Daoy (cell line): ENCODE results near the gene NANOS2. TPM values are rescaled to one million over a fixed set of nuclear protein-coding genes. Genes with fewer than 3 reads are reported as not detected.
"Not testable (repeated sequence)": the region's sequence is repeated elsewhere in the genome, so short reads cannot be mapped to it uniquely, and the experiment has no call there.

ENCODE experiments used
- DNase-seq: peaks from one replicate; pipeline ENCODE4 v3.0.0-alpha.2; 2015; ENCODE audit warnings: low read depth
- total RNA-seq: library from RNA; depleted of rRNA; stranded (reverse); fragments of >200 nt; shearing (Covaris generic); gene quantifications from 2 replicates; pipeline ENCODE4 v1.2.3, GENCODE V29; 2014

The NANOS2 gene
- total RNA-seq, 1 experiment from 2014 or later: not detected

DNA sequence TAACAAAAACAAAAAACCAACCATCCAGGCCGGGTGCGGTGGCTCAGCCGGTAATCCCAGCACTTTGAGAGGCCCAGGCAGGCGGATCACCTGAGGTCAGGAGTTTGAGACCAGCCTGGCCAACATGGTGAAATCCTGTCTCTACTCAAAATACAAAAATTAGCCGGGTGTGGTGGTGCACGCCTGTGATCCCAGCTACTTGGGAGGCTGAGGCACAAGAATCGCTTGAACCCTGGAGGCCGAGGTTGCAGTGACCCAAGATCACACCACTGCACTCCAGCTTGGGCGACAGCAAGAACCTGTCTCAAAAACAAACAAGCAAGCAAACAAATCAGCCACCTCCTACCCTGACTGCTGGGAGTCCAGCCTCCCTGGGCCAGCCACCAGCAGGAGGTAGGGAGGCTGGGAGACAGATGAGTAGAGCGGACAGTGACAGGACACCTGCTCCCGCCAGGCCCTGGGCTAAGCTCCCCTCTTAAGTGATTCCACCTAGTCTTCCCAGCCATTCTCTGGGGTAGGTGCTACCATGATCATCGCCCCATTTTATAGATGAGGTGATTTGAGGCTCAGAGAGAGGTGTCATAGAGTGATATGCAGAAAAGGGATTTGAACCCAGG is 18.5 kb downstream of the NANOS2 start:
- not testable (repeated sequence) for DNase-seq

DNA sequence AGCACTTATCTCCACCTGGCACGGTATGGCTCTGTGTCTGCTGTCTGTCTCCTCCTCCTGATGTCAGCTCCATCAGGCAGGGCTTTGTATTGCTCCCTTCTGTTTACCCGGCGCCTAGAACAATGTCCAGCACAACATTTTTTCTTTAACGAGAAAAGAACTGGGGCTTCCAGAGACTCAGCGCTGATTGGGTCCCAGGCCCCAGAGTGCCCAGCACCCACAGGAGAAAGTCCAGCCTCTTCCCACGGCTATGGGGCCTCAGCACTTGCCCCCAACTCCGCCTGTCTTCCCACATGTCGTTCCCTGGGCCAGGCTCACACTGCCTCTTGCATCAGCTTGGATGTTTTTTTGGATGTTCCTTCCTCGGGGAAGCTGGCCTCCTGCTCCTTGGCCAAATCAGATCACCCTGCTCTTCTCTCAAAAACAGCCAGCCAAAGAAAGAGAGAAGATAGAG is 19.0 kb downstream of the NANOS2 start:
- DNase-seq: no peak

DNA sequence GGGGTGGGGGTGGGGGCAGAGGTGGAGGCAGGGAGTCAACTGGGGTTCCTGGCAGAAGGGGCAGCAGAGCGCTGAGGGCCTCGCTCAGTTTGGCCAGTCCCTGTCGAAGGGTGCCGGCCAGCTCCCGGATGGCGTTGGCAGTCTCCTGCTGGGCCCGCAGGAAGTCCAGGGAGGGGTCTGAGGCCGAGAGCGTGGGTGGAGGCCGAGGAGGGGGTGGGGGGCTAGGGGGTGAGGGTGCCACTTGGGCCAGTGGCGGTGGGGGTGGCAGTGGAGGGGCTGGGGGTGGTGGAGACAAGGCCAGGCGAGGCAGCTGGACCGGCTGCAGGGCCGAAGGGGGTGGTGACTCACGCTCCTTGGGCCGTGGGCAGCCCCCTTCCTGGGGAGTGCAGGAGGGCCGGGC is 23.7 kb downstream of the NANOS2 start:
- no peak for DNase-seq

DNA sequence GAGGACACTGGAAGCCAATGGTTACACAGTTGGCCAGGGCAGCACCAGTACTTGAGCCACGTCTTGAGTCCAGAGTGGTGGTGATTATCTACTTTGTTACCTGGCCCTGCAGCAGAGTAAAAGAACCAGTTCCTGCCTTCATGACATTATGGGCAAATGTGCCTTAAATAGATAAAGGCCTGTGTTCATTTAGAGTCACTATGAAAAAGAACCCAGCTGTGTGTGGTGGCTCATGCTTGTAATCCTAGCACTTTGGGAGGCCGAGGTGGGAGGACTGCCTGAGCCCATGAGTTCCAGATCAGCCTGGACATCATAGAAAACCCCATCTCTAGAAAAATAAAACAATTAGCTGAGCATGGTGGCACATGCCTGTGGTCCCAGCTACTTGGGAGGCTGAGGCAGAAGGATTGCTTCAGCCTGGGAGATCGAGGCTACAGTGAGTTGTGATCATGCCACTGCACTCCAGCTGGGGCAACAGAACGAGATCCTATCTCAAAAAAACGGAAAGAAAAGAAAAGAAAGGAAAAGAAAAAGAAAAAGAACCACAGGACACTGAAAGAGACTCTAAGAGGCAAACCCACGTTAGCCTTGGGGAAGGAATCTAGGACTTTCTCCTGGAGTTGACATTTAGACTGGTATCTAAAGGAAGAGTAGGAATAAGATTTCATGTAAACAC is 25.2 kb downstream of the NANOS2 start:
- DNase-seq: no peak

DNA sequence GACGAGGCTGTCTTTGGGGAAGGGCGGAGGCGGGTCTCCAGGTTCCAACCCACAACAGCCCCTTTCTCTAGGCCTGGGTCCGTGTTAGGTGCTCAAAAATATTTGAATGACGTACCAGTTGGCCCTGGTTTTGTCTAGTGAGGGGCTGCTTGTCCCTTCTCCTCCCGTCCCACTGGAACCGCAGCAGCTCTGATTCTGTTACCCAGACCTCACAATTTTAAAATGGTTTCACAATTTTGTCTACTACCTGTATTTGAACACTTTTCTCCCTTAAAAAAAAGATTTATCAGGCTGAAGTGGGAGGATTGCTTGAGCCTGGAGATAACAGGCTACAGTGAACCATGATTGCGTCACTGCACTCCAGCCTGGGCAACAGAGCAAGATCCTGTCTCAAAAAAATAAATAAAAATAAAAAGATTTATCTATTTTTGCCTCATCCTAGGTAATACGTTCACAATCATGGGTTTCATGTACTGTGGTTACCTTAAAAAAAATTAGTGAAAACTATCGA is 27.3 kb downstream of the NANOS2 start:
- DNase-seq: no peak

DNA sequence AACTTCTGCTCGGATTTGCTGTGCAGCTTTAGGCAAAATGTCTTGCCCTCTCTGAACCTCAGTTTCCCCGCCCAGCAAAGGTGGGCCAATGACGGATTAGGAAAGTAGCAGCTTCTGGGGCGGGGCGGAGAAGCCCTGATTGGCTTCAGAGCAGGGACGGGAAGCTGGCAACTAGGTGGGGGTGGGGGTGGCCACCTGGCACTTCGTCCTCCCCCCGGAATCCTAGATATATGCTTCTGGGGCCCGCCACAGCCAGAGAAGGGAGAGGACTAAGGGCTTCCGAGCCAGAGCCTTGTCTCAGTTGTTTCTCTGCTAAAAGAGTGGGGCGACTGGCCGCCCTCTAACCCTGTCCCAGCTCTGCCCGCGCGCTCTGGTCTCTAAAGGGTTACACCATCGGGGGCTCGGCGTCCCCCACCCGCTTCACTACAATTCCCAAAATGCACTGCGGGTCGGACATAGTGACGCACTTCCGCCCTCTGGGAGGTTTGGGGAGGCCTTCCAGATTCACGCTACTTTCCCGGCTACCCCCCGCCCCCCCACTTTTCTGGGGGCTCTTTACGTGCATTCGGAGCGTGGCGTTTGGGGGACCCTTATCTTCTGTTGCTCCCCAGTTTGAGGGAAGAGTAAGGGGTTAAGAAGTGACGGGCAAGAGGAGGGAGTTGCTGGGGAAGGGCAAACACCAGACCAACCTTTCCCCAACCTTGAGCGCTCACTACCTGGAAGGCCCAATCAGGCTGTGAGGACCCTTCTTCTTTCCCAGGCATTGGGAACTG is 28.0 kb downstream of the NANOS2 start:
- peak; percentile 93 for DNase-seq

DNA sequence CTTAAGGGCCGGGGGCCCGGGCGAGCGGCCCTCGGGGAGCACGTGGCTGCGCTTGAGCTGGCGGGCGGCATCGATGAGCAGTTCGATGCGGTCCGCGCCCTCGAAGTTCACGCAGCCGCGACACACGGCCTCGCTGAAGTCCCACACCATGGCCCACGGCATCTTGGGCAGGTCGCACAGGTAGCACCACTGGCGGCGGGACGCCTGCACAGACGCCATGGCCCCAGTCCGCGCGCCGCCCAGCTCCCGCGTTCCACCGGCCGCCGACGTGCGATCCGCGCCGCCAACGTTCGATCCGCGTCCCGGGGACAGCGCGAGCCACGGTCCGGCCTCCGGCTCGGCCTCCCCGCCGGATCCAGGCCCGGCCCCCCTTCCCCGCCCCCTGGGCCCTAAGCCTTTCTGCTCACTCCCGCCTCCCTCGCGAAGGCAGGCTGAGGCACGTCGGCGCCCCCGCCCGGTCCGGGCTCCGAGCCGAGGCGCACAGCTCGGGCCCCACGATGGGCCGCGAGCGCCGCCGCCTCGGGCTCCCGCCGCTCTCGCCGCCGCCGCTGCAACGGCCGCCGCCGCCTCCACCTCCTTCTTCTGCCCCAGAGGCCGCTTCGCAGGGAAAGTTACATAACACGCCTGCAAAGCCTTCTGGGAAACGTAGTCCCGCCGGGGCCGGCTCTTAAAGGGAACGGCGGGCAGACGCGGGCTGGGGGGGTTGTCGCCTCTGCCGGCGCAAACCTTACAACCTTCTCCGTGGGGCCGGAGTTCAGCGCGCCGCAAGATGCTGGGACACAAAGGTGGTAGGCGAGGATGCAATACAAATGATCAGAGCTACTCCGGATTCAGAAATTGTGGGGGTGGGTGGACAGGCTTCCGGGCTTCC is 28.8 kb downstream of the NANOS2 start, which contains the start of gene IRF2BP1:
TSS of gene IRF2BP1 (minus strand) at position 586 of the 871 bp plus-strand sequence. CDS start at position 219, 367 bp downstream.
- peak; percentile 93 for DNase-seq

DNA sequence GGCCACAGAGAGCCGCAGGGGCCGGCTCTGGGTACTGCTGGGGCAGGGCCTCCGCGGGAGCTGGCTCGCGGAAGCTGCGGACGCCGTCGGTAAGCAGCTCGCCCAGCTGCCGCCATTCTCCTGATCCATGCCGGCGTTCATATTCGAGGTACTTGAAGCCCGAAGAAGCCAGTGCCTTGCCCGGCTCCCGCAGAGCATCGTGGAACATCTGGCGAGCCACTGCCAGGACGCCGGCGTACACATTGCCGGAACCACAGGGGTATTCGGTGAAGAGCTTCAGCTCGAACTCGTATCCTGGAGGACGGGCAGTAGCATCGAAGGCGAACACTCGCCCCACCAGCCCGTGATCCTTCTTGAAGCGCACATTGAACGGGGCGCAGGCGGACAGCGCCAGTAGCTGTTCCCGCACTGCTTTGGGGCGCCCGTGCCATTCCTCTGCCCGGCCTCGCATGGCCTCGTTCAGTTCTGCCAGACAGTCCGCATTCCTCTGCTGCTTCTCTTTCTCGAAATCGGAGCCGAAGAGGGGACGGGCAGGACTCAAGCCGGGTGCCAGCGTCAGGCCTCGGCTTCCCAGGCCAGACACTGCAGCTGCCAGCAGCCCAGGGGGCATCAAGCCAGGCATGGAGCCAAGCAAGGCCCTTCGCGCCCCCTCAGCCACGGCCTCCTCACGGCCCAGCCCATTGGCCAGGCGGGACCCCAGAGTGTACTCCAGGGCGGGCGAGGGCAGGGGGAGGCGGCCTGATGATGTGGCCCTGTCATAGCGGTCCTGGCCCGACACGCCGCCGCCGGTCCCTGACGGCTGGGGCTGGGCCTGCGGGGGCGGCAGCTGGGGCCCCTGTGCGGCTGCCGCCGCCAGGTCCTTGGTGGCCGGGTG is 29.7 kb downstream of the NANOS2 start:
- DNase-seq: peak; percentile 38

DNA sequence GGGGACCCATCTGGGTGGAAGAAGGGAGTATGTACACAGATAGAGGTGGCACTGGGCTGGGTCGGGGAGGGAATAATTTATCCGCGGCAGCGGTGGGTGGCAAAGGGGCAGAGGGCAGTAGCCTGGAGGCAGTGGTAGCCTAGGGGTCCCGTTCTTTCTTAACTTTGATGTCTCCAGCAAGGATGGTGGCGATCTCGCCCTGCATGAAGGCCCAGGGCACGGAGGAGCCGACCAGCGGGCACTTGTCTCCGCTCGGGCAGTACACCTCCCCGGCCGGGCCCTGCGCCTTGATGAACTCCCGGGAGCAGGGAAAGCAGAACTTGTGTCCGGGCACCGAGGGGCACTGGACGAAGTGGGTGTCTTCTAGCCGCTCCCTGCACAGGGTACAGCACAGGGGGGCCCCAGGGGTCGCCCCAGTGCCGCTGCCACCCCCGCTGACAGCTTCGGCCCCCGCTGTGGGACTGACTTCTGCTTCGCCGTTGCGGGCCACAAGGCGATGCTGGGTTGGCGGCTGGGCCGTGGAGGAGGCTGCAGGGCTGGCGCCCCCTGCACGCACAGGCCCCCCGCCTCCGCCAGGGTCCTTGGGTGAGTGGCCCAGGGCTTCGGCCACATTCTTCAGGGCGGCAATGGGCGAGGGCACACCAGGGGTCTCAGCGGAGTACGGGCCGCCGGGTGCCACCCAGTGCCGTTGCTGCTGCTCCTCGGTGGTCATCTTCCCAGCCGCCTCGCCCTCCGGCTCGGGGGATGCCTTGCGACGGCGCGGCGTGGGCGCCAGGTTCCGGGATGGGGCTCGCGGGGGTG is 30.5 kb downstream of the NANOS2 start:
- no peak for DNase-seq

DNA sequence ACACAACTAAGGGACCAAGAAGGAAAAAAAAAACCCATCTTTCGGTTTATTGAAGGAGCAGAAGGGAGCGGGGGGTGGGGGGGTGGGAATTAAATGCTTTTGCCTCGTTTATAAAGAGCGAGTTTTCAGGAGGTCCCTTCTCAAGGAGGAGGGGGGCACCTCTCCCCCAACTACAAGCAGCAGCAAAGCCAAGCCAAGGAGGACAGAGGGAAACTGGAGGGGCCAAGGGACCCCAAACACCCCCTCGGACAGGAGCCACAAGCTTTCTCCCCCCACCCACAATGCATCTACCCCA is 31.0 kb downstream of the NANOS2 start:
- no peak for DNase-seq

DNA sequence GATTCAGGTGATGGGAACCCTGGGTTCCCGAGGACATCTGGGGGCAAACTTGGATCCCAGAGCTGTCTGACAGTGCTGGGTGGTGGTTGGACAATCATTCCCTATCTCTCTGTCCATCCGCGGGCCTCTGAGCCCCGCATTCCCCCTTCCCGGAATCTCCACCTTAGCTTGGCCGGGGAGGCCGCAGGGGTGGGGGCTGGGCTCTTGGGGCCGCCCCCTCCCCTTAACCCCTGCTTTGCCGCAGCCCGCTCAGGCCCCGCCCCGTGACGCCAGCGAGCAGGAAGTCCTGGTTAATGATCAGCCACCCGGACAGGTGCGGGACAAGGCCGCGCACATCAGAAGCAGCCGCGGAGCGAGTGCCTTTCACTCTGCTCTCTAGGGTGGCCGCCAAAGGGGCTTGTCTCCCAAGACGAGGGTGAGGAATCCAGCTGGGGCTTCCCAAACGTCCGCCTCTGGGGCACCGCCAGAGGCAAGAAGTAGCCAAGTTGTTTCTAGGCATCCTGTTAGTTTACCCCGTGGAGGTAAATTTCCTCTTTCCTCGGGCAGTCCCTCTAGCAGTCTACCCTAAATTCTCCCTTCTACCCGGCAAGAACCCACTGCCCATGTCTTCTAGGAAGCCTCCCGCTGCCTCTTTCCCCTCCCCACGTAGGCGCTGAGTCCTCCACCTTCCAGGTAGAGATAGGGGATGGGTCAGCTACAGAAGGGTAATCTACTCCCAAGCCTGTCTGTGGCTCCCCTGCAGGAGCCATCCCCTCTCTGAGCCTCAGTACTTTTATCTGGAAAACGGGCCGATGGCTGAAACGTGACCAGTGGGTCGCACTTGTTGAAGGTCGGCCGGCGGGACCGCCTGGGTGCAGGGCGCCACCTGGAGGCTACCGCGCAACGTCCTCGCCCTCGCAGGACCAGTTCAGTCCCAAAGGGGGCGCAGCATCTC is 31.7 kb downstream of the NANOS2 start:
- peak; percentile 89 for DNase-seq

DNA sequence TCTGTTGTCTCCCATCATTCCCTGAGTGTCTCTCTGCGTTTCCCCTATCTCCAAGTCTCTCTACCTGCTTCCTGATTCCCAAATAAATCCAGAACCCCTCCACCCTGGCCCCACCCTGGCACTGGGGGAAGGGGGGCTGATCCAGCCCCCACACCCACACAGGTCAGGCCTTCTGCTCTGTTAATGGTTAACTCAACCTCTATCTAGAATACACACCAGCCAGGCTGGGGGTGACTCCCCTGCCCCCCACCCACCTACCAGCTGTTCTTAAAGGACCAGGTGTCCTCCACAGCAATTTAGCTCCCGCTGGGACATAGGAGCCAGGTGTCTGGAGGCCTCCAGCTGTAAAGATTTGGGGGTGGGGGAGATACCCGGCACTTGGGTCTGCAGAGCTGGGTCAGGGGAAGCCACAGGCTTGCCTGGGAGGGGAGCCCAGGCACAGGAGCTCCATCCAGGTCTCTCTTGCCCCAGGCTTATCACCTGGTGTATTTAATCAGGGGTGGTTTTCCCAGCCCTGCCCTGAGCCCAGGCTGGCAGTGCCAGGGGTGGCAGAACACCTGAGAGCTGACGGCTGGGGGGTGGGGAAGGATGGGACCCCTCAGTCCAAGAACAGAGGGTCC is 32.6 kb downstream of the NANOS2 start:
- no peak for DNase-seq

DNA sequence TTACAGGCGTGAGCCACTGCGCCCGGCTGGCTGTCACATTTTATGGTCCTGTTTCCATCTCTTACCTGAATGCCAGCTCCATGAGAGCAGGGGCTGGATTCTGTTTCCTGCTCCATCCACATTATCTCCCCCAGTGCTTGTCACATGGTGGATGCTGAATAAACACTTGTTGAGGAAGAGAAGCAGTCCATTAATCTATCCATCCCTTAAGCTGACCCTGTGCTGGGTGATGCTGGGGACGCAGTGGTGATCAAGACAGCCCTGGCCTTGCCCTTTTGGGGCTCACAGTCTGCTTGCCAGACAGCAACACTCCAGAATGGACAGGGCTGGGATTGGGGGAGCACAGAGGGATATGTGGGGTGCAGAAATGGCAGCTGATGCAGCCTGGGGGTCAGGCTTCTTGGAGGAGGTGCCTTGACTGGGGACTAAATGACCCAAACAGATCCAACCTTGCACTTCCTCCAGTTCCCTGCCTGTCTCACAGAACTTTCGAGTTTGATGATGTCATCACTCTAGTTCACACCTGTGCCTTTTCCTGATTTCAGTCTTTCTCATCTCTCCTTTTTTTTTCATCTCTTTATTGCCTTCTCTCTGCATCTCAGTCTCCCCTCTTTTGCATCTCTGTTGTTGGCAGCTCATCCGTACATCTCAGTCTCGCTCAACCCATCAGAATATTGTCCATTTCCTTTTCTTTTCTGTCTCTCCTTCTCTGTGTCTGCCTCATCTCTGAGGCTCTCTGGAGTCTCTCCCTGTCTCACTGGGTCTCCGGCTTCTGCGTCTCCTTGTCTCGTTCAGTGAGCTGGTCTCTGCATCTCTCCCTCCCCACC is 33.3 kb downstream of the NANOS2 start:
- DNase-seq: no peak

DNA sequence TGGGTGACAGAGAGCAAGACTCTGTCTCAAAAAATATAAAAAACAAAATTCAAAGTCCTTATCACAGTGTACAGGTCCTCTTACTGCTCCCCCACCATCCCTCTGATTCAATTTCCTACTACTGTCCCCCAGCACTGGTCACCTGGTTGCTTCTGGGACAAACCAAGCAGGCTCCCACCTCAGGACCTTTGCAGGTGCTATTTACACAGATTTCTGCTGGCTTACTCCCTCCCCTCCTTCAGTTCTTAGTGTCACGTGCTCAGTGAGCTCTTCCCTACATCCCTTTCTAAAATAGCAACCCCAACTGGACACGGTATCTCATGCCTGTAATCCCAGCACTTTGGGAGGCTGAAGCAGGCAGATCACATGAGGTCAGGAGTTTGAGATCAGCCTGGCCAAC is 34.6 kb downstream of the NANOS2 start:
- no peak for DNase-seq

DNA sequence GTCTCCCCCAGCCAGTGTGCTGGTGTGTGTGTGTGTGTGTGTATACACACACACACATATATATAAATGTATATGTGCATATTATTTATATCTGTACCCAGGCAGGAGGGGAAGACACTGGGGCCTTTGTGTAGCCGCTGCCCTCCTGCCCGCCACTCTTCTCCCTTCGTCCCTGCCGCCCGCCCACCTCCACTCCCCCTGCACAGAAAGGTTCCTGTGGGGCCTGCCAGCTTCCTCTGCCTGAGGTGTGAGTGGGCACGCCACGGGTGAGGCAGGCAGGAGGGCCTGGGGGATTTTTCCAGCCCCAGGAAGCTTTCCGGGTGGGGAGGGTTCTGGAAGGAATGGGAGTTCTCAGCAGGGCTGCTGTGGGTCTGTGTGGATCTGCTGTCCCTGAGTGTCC is 35.5 kb downstream of the NANOS2 start:
- DNase-seq: no peak

DNA sequence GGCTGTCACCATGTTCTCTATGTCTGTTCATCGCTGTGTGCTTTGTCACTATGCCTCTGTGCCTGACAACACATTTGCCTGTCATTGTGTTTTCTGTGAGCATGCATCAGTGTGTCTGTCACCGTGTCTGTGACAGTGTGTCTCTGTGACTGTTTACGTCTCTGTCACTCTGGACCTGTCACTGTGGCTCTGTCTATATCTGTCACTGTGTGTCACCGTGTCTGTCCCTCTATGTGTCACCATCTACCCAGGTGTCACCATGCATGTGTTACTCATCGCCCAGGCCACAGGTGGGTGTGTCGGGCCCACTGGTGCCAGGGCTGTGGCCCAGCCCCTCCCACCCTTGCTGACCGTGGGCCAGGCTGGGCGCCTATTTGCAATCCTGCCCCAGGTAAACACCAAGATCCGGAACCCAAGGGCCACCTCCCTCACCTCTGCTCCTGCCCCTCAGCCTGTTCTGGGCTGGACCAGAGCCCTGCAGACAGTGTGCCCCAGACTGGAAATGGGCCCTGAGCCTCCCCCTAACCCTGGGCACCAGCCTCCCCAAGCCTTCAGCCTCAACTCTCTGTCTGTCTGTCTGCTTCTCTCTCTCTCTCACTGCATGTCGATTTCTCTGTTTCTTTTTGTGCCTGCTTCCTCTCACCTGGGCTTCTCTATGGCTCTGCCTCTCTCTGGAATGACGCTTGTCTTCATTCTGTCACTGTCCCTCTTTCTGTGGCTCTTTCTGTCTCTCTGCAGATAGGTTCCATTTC is 36.4 kb downstream of the NANOS2 start:
- no peak for DNase-seq
